ENCODE measurements around the gene DPP9.

DPP9 gene

GRCh38 chr19:4650159-4650558 lies 73.5 kb downstream of the DPP9 start:
- Histone ChIP-seq H3F3A (ENCODE audit: low read depth) (no peaks in the 10 kb centered on the region), H2AFZ (ENCODE audit: low read length) (no peak overlapping the region), H3K79me2 (ENCODE audit: insufficient read depth, low read length) (peaks cover 10% of the 10 kb centered on the region; the same call in 1 of the 2 replicates), H3K27me3 (ENCODE audit: insufficient read depth, low read length, poor library complexity, severe bottlenecking) (no peaks in the 10 kb centered on the region), H3K4me3 (ENCODE audit: low read length, poor library complexity, severe bottlenecking) (no peak overlapping the region), H3K4me1 (ENCODE audit: insufficient read depth, low read length, poor library complexity, severe bottlenecking) (no peaks in the 10 kb centered on the region), H3K36me3 (ENCODE audit: insufficient read depth, low read length) (peaks cover 19% of the 10 kb centered on the region; the same call in 1 of the 2 replicates), H3K9ac (ENCODE audit: low read depth, low read length, poor library complexity, severe bottlenecking) (no peak overlapping the region), H3K9me3 (ENCODE audit: insufficient read depth, low read depth, low read length) (no peaks in the 10 kb centered on the region), H3K9me2 (replicated peaks; ENCODE audit: low read depth, low read length) (no peaks in the 10 kb centered on the region), H3K4me2 (ENCODE audit: low read depth, low read length, poor library complexity, severe bottlenecking) (no peak overlapping the region), H4K20me1 (ENCODE audit: insufficient read depth, low read length, poor library complexity, severe bottlenecking) (no peaks in the 10 kb centered on the region)
- TF ChIP-seq, protein P1, sequence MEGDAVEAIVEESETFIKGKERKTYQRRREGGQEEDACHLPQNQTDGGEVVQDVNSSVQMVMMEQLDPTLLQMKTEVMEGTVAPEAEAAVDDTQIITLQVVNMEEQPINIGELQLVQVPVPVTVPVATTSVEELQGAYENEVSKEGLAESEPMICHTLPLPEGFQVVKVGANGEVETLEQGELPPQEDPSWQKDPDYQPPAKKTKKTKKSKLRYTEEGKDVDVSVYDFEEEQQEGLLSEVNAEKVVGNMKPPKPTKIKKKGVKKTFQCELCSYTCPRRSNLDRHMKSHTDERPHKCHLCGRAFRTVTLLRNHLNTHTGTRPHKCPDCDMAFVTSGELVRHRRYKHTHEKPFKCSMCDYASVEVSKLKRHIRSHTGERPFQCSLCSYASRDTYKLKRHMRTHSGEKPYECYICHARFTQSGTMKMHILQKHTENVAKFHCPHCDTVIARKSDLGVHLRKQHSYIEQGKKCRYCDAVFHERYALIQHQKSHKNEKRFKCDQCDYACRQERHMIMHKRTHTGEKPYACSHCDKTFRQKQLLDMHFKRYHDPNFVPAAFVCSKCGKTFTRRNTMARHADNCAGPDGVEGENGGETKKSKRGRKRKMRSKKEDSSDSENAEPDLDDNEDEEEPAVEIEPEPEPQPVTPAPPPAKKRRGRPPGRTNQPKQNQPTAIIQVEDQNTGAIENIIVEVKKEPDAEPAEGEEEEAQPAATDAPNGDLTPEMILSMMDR (conservative IDR thresholded peaks at IDR 0.05; ENCODE audit: low read length), result no peak
- no peak for TF ChIP-seq EZH2phosphoT487 (IDR thresholded peaks at IDR 0.05; ENCODE audit: borderline replicate concordance)

- no peak overlapping the region for H3K4me3 ChIP-seq (ENCODE audit: low read length, poor library complexity, severe bottlenecking)
- no peaks in the 10 kb centered on the region for H3K4me1 ChIP-seq (ENCODE audit: insufficient read depth, low read length, poor library complexity, severe bottlenecking)
- H3F3A ChIP-seq (ENCODE audit: low read depth), result no peaks in the 10 kb centered on the region
- H3K36me3 ChIP-seq (ENCODE audit: insufficient read depth, low read length), result peaks cover 12% of the 10 kb centered on the region; the same call in 1 of the 2 replicates
- peaks cover 10% of the 10 kb centered on the region; the same call in 1 of the 2 replicates for H3K79me2 ChIP-seq (ENCODE audit: insufficient read depth, low read length)
- TF ChIP-seq, protein P1 (conservative IDR thresholded peaks at IDR 0.05; ENCODE audit: low read length), result no peak
- TF ChIP-seq EZH2phosphoT487 (IDR thresholded peaks at IDR 0.05; ENCODE audit: borderline replicate concordance), result no peak
- no peak overlapping the region for H2AFZ ChIP-seq (ENCODE audit: low read length)
- H3K27me3 ChIP-seq (ENCODE audit: insufficient read depth, low read length, poor library complexity, severe bottlenecking), result no peaks in the 10 kb centered on the region
- no peak overlapping the region for H3K4me2 ChIP-seq (ENCODE audit: low read depth, low read length, poor library complexity, severe bottlenecking)
- no peaks in the 10 kb centered on the region for H4K20me1 ChIP-seq (ENCODE audit: insufficient read depth, low read length, poor library complexity, severe bottlenecking)
- H3K9me2 ChIP-seq (replicated peaks; ENCODE audit: low read depth, low read length), result no peaks in the 10 kb centered on the region
- no peaks in the 10 kb centered on the region for H3K9me3 ChIP-seq (ENCODE audit: insufficient read depth, low read depth, low read length)
- H3K9ac ChIP-seq (ENCODE audit: low read depth, low read length, poor library complexity, severe bottlenecking), result no peak overlapping the region
These were observed 74.1 kb downstream of the DPP9 start for GRCh38 chr19:4649392-4650047.

DNA sequence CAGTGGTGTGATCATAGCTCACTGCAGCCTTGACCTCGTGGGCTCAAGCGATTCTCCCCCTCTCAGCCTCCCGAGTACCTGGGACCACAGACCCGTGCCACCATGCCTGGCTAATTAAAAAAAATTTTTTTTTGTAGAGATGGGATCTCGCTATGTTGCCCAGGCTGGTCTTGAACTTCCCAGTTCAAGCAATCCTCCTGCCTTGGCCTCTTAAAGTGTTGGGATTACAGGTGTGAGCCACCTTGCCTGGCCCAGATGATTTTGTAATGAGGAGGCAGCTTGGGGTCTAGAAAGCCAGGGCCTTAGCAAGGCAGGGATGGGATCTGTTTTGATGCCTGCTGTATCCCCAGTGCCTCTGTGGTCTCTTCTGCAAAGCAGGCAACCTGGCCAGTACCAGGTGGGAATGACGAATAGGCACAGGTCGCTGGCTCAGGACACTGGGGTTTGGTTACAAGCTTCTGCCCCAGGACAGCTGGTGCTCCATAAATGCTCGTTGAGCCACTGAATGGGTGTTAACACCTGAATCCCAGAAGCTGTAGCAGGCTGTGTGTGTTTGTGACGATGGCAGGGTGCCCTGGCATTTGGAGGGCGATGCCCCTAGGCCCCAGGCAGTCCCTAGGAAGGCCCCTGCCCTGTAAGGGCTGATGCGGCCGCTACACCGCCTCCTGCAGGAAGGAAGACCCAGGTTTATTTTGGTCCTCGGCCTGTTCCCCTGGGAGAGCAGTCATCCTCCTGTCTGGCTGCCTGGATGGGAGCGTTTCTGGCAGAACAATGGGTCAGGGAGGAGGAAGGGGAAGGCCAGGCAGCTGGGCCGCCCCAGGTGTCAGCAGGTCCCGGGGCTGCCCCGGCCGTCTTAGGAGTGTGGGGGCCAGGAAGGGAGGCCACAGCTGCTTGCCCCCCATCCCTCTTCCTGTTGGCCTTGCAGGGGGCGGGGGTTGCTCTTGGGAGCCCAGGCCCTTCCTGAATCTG lies 75.7 kb downstream of the DPP9 start:
- H3K4me2 ChIP-seq (ENCODE audit: low read depth, low read length, poor library complexity, severe bottlenecking), result no peak overlapping the region
- no peak overlapping the region for H2AFZ ChIP-seq (ENCODE audit: low read length)
- TF ChIP-seq, protein P1 (conservative IDR thresholded peaks at IDR 0.05; ENCODE audit: low read length), result no peak
- no peak for TF ChIP-seq EZH2phosphoT487 (IDR thresholded peaks at IDR 0.05; ENCODE audit: borderline replicate concordance)
- no peaks in the 10 kb centered on the region for H3F3A ChIP-seq (ENCODE audit: low read depth)
- H3K79me2 ChIP-seq (ENCODE audit: insufficient read depth, low read length), result peaks cover 10% of the 10 kb centered on the region; the same call in 1 of the 2 replicates
- no peaks in the 10 kb centered on the region for H3K9me3 ChIP-seq (ENCODE audit: insufficient read depth, low read depth, low read length)
- H3K36me3 ChIP-seq (ENCODE audit: insufficient read depth, low read length), result peaks cover 11% of the 10 kb centered on the region; the same call in 1 of the 2 replicates
- no peaks in the 10 kb centered on the region for H4K20me1 ChIP-seq (ENCODE audit: insufficient read depth, low read length, poor library complexity, severe bottlenecking)
- H3K27me3 ChIP-seq (ENCODE audit: insufficient read depth, low read length, poor library complexity, severe bottlenecking), result no peaks in the 10 kb centered on the region
- H3K4me1 ChIP-seq (ENCODE audit: insufficient read depth, low read length, poor library complexity, severe bottlenecking), result no peaks in the 10 kb centered on the region
- H3K4me3 ChIP-seq (ENCODE audit: low read length, poor library complexity, severe bottlenecking), result no peak overlapping the region
- H3K9me2 ChIP-seq (replicated peaks; ENCODE audit: low read depth, low read length), result no peaks in the 10 kb centered on the region
- no peak overlapping the region for H3K9ac ChIP-seq (ENCODE audit: low read depth, low read length, poor library complexity, severe bottlenecking)
